HG02884 (cell line): ENCODE measurements around the gene DGKI.

ENCODE experiments used
- ATAC-seq: cut with Tn5 transposase; IDR thresholded peaks from one replicate; pipeline ENCODE4 v1.9.1; 2021; ENCODE audit warnings: mild to moderate bottlenecking, moderate library complexity; ENCODE audit not compliant: unreplicated experiment

The DGKI gene

GRCh38 chr7:137846827-137847567 lies at the start of gene DGKI:
DGKI (minus strand) TSS chr7:137846974.
- ATAC-seq: peak; percentile 55

GRCh38 chr7:137895301-137896221 lies 48.8 kb upstream of the DGKI start:
- peak; percentile 70 for ATAC-seq

- no peak for ATAC-seq
Observed at GRCh38 chr7:137893143-137893742, 46.5 kb upstream of the DGKI start.

- no peak for ATAC-seq
Observed at GRCh38 chr7:137891016-137891655, 44.4 kb upstream of the DGKI start.

GRCh38 chr7:137890449-137890921 lies 43.7 kb upstream of the DGKI start:
- no peak for ATAC-seq

GRCh38 chr7:137888241-137888640 lies 41.5 kb upstream of the DGKI start:
- no peak for ATAC-seq

- ATAC-seq: no peak
Observed at GRCh38 chr7:137886746-137887145, 40.0 kb upstream of the DGKI start.

GRCh38 chr7:137886281-137886680 lies 39.5 kb upstream of the DGKI start:
- no peak for ATAC-seq

GRCh38 chr7:137885678-137886077 lies 38.9 kb upstream of the DGKI start:
- ATAC-seq: no peak

GRCh38 chr7:137882806-137883205 lies 36.0 kb upstream of the DGKI start:
- no peak for ATAC-seq

GRCh38 chr7:137882261-137882668 lies 35.5 kb upstream of the DGKI start:
- ATAC-seq: peak; percentile 96

GRCh38 chr7:137881607-137882260 lies 35.0 kb upstream of the DGKI start:
- ATAC-seq: peak; percentile 22

- no peak for ATAC-seq
Observed at GRCh38 chr7:137880432-137880831, 33.7 kb upstream of the DGKI start.

GRCh38 chr7:137879357-137880158 lies 32.8 kb upstream of the DGKI start:
- ATAC-seq: no peak

- no peak for ATAC-seq
Observed at GRCh38 chr7:137878333-137878961, 31.7 kb upstream of the DGKI start.

- ATAC-seq: no peak
Observed at GRCh38 chr7:137877027-137877675, 30.4 kb upstream of the DGKI start.

- no peak for ATAC-seq
Observed at GRCh38 chr7:137875746-137876145, 29.0 kb upstream of the DGKI start.

GRCh38 chr7:137873979-137874777 lies 27.4 kb upstream of the DGKI start:
- no peak for ATAC-seq
